DND-41 (cell line): ENCODE data around the gene ATP12A.

ENCODE experiments used
- ATAC-seq: fragments of 200-7000 bp; cut with Tn5 transposase; 3 replicates; pipeline ENCODE4 v1.9.1; 2021; ENCODE audit warnings: low read depth; ENCODE audit not compliant: insufficient read depth
- DNase-seq: peaks from one replicate; pipeline ENCODE4 v3.0.0-alpha.2; 2020
- H2AFZ ChIP-seq: 2 replicates; pipeline ENCODE4 v1.6.0; 2012; ENCODE audit warnings: low read depth, low read length
- H3K27ac ChIP-seq: 2 replicates; pipeline ENCODE4 v1.5.1; 2012; ENCODE audit warnings: low read length, inconsistent platforms
- H3K27me3 ChIP-seq: fragments of 200-600 bp; sonication (generic); 2 replicates; pipeline ENCODE4 v1.6.0; 2012; ENCODE audit warnings: low read length, mild to moderate bottlenecking, inconsistent platforms; ENCODE audit not compliant: insufficient read depth, poor library complexity
- H3K36me3 ChIP-seq: 2 replicates; pipeline ENCODE4 v1.5.1; 2012; ENCODE audit warnings: low read length, inconsistent platforms; ENCODE audit not compliant: insufficient read depth
- H3K4me1 ChIP-seq: 2 replicates; pipeline ENCODE4 v1.5.1; 2012; ENCODE audit warnings: mild to moderate bottlenecking, low read length; ENCODE audit not compliant: insufficient read depth
- H3K4me2 ChIP-seq: 2 replicates; pipeline ENCODE4 v1.6.0; 2012; ENCODE audit warnings: mild to moderate bottlenecking, moderate library complexity, low read length, inconsistent platforms; ENCODE audit not compliant: insufficient read depth
- H3K4me3 ChIP-seq, 2 experiments: fragments of 200-600 bp in 1 of 2; shearing (Covaris generic) in 1 of 2; 2 replicates each; pipeline ENCODE4 v1.5.1; 2012 to 2016; ENCODE audit warnings: inconsistent platforms in 2 of 2, low read length in 2 of 2, mild to moderate bottlenecking in 2 of 2, low read depth in 1 of 2, moderate library complexity in 1 of 2
- H3K79me2 ChIP-seq: 2 replicates; pipeline ENCODE4 v1.6.0; 2012; ENCODE audit warnings: low read length, inconsistent platforms; ENCODE audit not compliant: insufficient read depth
- H3K9ac ChIP-seq: 2 replicates; pipeline ENCODE4 v1.6.0; 2012; ENCODE audit warnings: low read depth, mild to moderate bottlenecking, inconsistent platforms, low read length, moderate library complexity
- H3K9me3 ChIP-seq: 2 replicates; pipeline ENCODE4 v1.5.1; 2012; ENCODE audit warnings: low read length, moderate library complexity, mild to moderate bottlenecking, inconsistent platforms; ENCODE audit not compliant: insufficient read depth, severe bottlenecking
- H4K20me1 ChIP-seq: 2 replicates; pipeline ENCODE4 v1.6.0; 2012; ENCODE audit warnings: low read length; ENCODE audit not compliant: insufficient read depth
- CTCF ChIP-seq: IDR thresholded peaks from 2 replicates; pipeline ENCODE4 v1.5.1; 2012; ENCODE audit warnings: borderline replicate concordance, low read length, moderate library complexity, mild to moderate bottlenecking; ENCODE audit not compliant: poor library complexity, severe bottlenecking; ENCODE audit errors: extremely low read depth
- EZH2 ChIP-seq: IDR thresholded peaks from 3 replicates; pipeline ENCODE4 v1.6.1; 2012; ENCODE audit warnings: borderline replicate concordance, low read depth, mild to moderate bottlenecking, moderate library complexity, low read length, inconsistent platforms; ENCODE audit not compliant: severe bottlenecking

The ATP12A gene

GRCh38 chr13:24672141-24673132 is 7.8 kb upstream of the ATP12A start:
- Histone ChIP-seq H3K9ac (no peak overlapping the region), H3K4me3 (no peak overlapping the region), H3K36me3 (no peaks in the 10 kb centered on the region), H3K79me2 (no peaks in the 10 kb centered on the region), H3K27me3 (peaks cover 32% of the 10 kb centered on the region), H3K27ac (no peak overlapping the region), H3K4me1 (no peaks in the 10 kb centered on the region), H3K4me2 (no peak overlapping the region), H3K9me3 (no peaks in the 10 kb centered on the region), H2AFZ (no peak overlapping the region), H4K20me1 (no peaks in the 10 kb centered on the region)
- ATAC-seq (no peak), DNase-seq (no peak)
- TF ChIP-seq EZH2 (no peak), CTCF (no peak)

- Histone ChIP-seq H3K36me3 (no peaks in the 10 kb centered on the region), H3K4me3 (no peak overlapping the region), H3K79me2 (no peaks in the 10 kb centered on the region), H3K27me3 (peaks cover 28% of the 10 kb centered on the region), H3K4me2 (no peak overlapping the region), H3K27ac (no peak overlapping the region), H3K4me1 (no peaks in the 10 kb centered on the region), H3K9me3 (no peaks in the 10 kb centered on the region), H4K20me1 (no peaks in the 10 kb centered on the region), H2AFZ (no peak overlapping the region), H3K9ac (no peak overlapping the region)
- TF ChIP-seq CTCF (no peak), EZH2 (no peak)
- no peak for ATAC-seq
- no peak for DNase-seq
Measured at GRCh38 chr13:24675806-24676570, 4.2 kb upstream of the ATP12A start.

GRCh38 chr13:24678151-24678550 is 2.1 kb upstream of the ATP12A start:
- H3K36me3 ChIP-seq: no peaks in the 10 kb centered on the region
- no peak overlapping the region for H3K9ac ChIP-seq
- DNase-seq (no peak), ATAC-seq (no peak)
- H4K20me1 ChIP-seq: peaks cover 9% of the 10 kb centered on the region
- H3K4me2 ChIP-seq: no peak overlapping the region
- no peaks in the 10 kb centered on the region for H3K79me2 ChIP-seq
- no peak overlapping the region for H2AFZ ChIP-seq
- TF ChIP-seq CTCF (no peak), EZH2 (no peak)
- H3K27me3 ChIP-seq: peaks cover 19% of the 10 kb centered on the region
- no peaks in the 10 kb centered on the region for H3K9me3 ChIP-seq
- H3K4me1 ChIP-seq: no peaks in the 10 kb centered on the region
- no peak overlapping the region for H3K4me3 ChIP-seq
- no peak overlapping the region for H3K27ac ChIP-seq
